Epithelial cell of esophagus (primary cell): ENCODE results near the gene PRDM12.

Experiments used
- DNase-seq: peaks from one replicate; pipeline ENCODE4 v3.0.0; 2010; ENCODE audit warnings: low read depth
- H3K4me3 ChIP-seq: 2 replicates; pipeline ENCODE4 v1.5.1; 2011; ENCODE audit warnings: mild to moderate bottlenecking, low read length, control low read depth
- TF ChIP-seq, protein P1 (sequence below): IDR thresholded peaks from 2 replicates; pipeline ENCODE4 v1.5.1; 2011; ENCODE audit warnings: low read depth, mild to moderate bottlenecking, low read length, control low read depth, inconsistent platforms; ENCODE audit not compliant: insufficient read depth; ENCODE audit errors: missing control alignments

The PRDM12 gene

GRCh38 chr9:130636648-130637020, 27.8 kb upstream of the PRDM12 start:
- TF ChIP-seq, protein P1, sequence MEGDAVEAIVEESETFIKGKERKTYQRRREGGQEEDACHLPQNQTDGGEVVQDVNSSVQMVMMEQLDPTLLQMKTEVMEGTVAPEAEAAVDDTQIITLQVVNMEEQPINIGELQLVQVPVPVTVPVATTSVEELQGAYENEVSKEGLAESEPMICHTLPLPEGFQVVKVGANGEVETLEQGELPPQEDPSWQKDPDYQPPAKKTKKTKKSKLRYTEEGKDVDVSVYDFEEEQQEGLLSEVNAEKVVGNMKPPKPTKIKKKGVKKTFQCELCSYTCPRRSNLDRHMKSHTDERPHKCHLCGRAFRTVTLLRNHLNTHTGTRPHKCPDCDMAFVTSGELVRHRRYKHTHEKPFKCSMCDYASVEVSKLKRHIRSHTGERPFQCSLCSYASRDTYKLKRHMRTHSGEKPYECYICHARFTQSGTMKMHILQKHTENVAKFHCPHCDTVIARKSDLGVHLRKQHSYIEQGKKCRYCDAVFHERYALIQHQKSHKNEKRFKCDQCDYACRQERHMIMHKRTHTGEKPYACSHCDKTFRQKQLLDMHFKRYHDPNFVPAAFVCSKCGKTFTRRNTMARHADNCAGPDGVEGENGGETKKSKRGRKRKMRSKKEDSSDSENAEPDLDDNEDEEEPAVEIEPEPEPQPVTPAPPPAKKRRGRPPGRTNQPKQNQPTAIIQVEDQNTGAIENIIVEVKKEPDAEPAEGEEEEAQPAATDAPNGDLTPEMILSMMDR: no peak
- no peak for DNase-seq
- H3K4me3 ChIP-seq: no peak overlapping the region

- TF ChIP-seq, protein P1: no peak
- DNase-seq: no peak
- H3K4me3 ChIP-seq: no peak overlapping the region
These were observed 25.9 kb upstream of the PRDM12 start for GRCh38 chr9:130638284-130639123.

GRCh38 chr9:130639124-130639765, 25.1 kb upstream of the PRDM12 start:
- DNase-seq: no peak
- H3K4me3 ChIP-seq: no peak overlapping the region
- TF ChIP-seq, protein P1: no peak

- H3K4me3 ChIP-seq: no peak overlapping the region
- DNase-seq: no peak
- TF ChIP-seq, protein P1: no peak
These were observed 24.4 kb upstream of the PRDM12 start for GRCh38 chr9:130639866-130640555.

GRCh38 chr9:130640681-130641080, 23.7 kb upstream of the PRDM12 start:
- TF ChIP-seq, protein P1: no peak
- H3K4me3 ChIP-seq: no peak overlapping the region
- no peak for DNase-seq

DNA sequence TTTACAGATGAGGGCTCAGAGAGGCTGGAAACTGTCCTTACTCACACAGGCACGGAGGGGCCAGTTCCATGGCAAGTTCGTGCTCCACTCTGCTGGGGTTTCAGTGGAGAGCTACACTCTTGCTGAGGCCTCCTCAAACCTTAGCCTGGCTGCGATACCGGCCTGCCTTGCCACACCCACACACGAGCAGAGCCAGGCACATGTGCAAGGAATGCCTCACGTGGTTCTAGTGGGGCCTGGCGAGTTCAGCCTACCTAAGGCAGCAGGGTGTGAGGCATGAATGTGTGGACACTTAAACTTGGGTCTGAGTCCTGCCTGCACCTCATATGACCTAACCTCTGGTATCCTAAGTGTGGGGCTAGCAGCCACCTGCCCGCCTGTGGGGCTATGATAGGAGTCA, 21.5 kb upstream of the PRDM12 start:
- no peak overlapping the region for H3K4me3 ChIP-seq
- DNase-seq: no peak
- TF ChIP-seq, protein P1: no peak
